NOMO-1 treated with DMSO at 0.1 percent for 48 hours (cell line): ENCODE measurements around the gene TXNRD1.
A peak's percentile ranks its signal among the peaks of the same experiment; 100 is the strongest.
"Not testable (repeated sequence)": the region's sequence is repeated elsewhere in the genome, so short reads cannot be mapped to it uniquely, and the experiment has no call there.

ENCODE experiments used
- DNase-seq: peaks from one replicate; lab custom pipeline; 2025; ENCODE audit not compliant: unreplicated experiment; lab: John Stamatoyannopoulos, UW

TXNRD1 gene

GRCh38 chr12:104190641-104191176 lies 24.9 kb upstream of the TXNRD1 start:
- DNase-seq, result no peak

- DNase-seq, result no peak
Observed at GRCh38 chr12:104197264-104197663, 18.3 kb upstream of the TXNRD1 start.

GRCh38 chr12:104199964-104200363 lies 15.6 kb upstream of the TXNRD1 start:
- no peak for DNase-seq

GRCh38 chr12:104201238-104202001 lies 14.2 kb upstream of the TXNRD1 start:
- peak; percentile 55 for DNase-seq

- no peak for DNase-seq
Observed at GRCh38 chr12:104204690-104205480, 10.7 kb upstream of the TXNRD1 start.

- DNase-seq, result no peak
Observed at GRCh38 chr12:104207416-104208205, 8.0 kb upstream of the TXNRD1 start.

GRCh38 chr12:104212516-104212915 lies 3.1 kb upstream of the TXNRD1 start:
- DNase-seq, result no peak

- no peak for DNase-seq
Observed at GRCh38 chr12:104213952-104214351, 1.6 kb upstream of the TXNRD1 start.

- no peak for DNase-seq
Observed at GRCh38 chr12:104216521-104216924, 944 bp downstream of the TXNRD1 start.

GRCh38 chr12:104218506-104218905 lies 2.9 kb downstream of the TXNRD1 start:
- not testable (repeated sequence) for DNase-seq

- DNase-seq, result no peak
Observed at GRCh38 chr12:104218935-104219334, 3.4 kb downstream of the TXNRD1 start.

GRCh38 chr12:104219361-104219892 lies 3.8 kb downstream of the TXNRD1 start:
- DNase-seq, result no peak

- DNase-seq, result peak; percentile 61
Observed at GRCh38 chr12:104219908-104220404, 4.4 kb downstream of the TXNRD1 start.

- no peak for DNase-seq
Observed at GRCh38 chr12:104220931-104221330, 5.4 kb downstream of the TXNRD1 start.

- DNase-seq, result no peak
Observed at GRCh38 chr12:104222976-104223375, 7.4 kb downstream of the TXNRD1 start.

GRCh38 chr12:104223712-104224111 lies 8.1 kb downstream of the TXNRD1 start:
- DNase-seq, result no peak

- DNase-seq, result no peak
Observed at GRCh38 chr12:104226672-104227071, 11.1 kb downstream of the TXNRD1 start.

- no peak for DNase-seq
Observed at GRCh38 chr12:104230304-104231095, 14.9 kb downstream of the TXNRD1 start.

GRCh38 chr12:104232609-104233280 lies 17.2 kb downstream of the TXNRD1 start:
- DNase-seq, result no peak
